ENCODE results near the gene MED26.
A peak's percentile ranks its signal among the peaks of the same experiment; 100 is the strongest.
"Not testable (repeated sequence)": the region's sequence is repeated elsewhere in the genome, so short reads cannot be mapped to it uniquely, and the experiment has no call there.

MED26 gene

DNA sequence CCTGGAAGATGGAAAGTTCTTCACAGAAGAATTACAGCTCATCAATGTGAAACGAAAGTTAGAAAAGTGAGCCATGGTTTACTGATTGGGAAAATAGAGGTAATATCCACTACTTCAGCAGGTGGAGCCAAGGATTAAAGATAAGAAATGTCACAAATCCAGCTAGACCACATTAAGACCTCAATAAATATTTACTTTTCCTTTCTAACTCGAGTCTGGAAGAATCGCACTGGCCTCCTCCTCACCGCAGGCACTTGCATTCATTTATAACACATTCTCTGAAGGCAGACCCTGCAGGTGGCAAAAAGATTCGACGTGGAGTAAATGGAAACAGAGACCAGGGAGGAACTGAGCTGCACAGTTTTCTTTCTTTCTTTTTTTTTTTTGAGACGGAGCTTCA lies 63.2 kb downstream of the MED26 start:
- intact Hi-C loops (cut with DNase I): no loop called here
- DNase-seq: no peak

DNA sequence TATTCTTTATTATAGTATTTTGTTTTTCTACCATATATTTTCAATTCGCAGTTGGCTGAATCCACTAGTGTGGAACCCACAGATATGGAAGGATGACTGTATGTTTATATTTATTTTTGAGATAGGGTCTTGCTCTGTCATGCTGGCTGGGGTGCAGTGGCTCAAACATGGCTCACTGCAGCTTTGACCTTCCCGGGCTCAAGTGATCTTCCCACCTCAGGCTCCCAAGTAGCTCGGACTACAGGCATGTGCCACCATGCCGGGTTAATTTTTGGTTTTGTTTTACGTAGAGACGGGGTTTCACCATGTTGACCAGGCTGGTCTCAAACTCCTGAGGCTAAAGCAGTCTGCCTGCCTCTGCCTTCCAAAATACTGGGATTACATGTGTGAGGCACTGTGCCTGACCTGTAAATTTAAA lies 65.4 kb downstream of the MED26 start:
- no peak for DNase-seq
- intact Hi-C loops (cut with DNase I): no loop called here

GRCh38 chr19:16561382-16561781 lies 66.6 kb downstream of the MED26 start:
- peak in 10 of 42 donors; percentile 23 to 61 (median 41) for DNase-seq
- intact Hi-C loops (cut with DNase I): no loop called here

DNA sequence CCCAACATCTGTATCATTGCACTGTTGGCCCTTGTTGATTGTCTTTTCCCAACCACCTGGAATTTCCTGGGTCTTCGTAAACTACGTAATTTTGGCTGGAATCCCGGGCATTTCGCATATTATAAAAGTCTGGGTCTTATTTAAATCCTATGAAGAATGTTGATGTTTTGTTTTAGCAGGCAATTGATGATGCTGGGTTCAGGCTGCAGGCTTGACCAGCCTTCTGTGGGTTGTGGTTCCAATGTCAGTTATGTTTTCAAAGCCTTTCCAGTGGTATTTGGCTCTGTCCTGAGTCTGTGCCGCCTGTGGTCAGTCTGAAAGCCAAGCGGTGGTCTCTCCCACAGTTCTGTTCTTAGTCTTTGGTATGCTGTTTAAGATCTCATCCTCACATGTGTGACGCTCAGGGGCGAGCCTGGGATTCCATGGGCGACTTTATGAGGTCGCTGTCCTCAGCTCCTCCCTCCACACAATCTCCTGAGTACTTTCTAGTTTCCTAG lies 68.2 kb downstream of the MED26 start:
- no peak for DNase-seq
- intact Hi-C loops (cut with DNase I): no loop called here

DNA sequence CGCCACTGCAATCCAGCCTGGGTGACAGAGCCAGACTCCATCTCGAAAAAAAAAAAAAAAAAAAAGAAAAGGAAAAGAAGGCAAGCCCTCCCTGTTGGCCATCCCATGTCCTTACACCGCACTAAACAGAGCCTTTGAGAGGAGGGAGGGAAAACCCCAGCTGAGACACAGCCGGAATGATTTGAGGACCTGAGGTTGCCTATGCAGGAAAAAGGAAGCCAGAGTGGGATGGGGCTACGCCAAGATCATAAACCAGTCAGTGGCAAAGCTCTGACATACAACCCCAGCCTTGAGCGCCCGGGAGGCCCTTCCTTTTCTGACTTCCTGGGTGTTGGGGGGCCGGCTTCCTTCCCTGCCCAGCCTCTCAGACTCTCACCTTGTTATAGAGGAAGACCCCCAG lies 73.2 kb downstream of the MED26 start:
- intact Hi-C loops (cut with DNase I): no loop called here
- DNase-seq: no peak

DNA sequence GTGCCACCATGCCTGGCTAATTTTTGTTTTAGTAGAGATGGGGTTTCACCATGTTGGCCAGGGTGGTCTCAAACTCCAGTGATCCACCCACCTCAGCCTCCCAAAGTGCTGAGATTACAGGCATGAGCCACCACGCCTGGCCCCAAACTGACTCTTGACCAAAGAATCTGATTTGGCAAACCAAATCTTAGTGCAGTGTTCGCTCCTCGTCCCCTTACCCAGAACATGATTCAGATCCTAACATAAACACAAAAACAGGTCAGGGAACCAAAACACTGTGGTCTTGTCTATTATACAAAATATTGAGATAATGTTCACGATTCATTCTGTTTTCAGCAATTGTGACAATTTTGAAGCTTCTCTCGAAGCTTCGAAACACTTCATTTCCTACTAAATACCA lies 76.1 kb downstream of the MED26 start:
- DNase-seq; intact Hi-C loops (cut with DNase I): not testable (repeated sequence)

DNA sequence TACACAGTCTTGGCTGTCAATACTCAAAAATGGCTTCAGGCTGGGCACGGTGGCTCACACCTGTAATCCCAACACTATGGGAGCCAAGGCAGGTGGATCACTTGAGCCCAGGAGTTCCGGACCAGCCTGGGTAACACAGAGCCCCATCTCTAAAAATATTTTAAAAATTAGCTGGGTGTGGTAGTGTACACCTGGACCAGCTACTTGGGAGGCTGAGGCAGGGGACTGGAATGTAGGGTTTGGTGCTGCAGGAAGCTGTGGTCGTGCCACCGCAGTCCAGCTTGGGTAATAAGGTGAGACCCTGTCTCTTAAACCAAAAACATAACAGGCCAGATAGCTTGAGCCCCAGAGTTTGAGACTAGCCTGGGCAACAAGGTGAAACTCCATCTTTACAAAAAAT lies 79.0 kb downstream of the MED26 start:
- DNase-seq: no peak
- intact Hi-C loops (cut with DNase I): no loop called here

GRCh38 chr19:16544473-16545231 lies 83.4 kb downstream of the MED26 start:
- no peak for DNase-seq
- intact Hi-C loops (cut with DNase I): loop anchor here (5.0 kb wide), 1 partner anchor 72 kb away; the partner anchor contains the start of gene EPS15L1

DNA sequence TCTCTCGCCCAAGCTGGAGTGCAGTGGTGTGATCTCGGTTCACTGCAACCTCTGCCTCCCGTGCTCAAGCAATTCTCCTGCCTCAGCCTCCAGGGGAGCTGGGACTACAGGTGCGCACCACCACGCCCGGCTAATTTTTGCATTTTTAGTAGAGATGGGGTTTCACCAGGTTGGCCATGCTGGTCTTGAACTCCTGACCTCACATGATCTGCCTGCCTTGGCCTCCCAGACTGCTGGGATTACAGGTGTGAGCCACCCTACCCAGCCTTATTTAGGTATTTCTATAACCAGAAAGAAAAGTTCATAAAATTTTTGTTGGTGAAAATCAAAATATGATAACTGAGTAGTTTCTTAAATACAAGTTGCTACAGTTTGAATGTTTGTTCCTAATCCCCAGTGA lies 84.3 kb downstream of the MED26 start:
- intact Hi-C loops (cut with DNase I): loop anchor here (2.0 to 5.0 kb wide), 2 partner anchors 29 to 71 kb away; partner anchors contain the start of genes EPS15L1 and SLC35E1
- not testable (repeated sequence) for DNase-seq

- intact Hi-C loops (cut with DNase I): loop anchor here (2.0 to 5.0 kb wide), 2 partner anchors 30 to 71 kb away; partner anchors contain the start of genes EPS15L1 and SLC35E1
- no peak for DNase-seq
These were observed 85.0 kb downstream of the MED26 start for GRCh38 chr19:16542910-16543472.

DNA sequence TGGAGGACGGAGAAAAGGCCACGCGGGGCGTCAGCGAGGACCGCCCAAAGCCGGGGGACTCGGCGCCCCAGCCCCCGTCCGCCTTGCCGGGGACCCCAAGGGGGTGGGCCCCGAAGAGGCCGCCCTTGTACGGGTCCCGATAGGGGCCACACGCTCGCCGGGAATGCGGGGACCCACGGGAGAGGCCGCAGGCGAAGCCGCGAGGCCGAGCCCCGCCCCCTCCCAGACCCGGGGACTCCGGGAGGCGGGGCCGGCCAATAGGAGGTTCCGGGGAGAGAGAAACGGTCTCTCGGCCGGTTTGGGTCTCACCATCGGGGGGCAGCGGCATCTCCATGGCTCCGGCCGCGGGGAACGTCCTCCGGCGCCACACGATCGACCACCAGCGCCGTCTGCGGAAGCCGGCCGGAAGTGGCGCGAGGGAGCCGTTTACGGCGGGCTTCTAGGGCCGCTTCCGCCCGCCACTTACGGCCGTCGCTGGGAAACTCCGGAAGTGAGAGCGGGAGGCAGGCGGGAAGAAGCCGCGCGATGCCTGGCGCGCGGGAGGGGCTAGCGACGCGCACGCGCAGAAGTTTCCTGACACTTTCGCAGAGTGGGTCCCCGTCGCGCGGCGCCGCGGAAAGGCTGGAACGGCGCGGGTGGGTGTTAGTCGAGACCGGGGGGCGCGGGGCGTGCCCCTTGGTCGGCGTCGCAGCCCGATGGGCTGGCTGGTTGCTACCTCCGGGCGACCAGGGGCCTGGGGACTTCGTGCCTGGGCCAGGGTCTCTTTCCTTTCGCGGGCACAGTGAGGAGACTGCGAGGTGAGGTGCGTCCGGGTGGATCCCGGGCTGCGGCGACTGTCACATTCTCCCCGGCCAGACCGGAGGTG lies 85.7 kb downstream of the MED26 start, which contains the start of gene CHERP:
Gene CHERP (minus strand): TSS at position 393 of the 865 bp plus-strand sequence. CDS start 59 bp downstream, at position 334.
- intact Hi-C loops (cut with DNase I): loop anchor here (2.0 to 5.0 kb wide), 2 partner anchors 31 to 70 kb away; partner anchors contain the start of genes EPS15L1 and SLC35E1
- DNase-seq: peak; percentile 82 to 97 (median 95)

- intact Hi-C loops (cut with DNase I): loop anchor here (2.0 to 5.0 kb wide), 2 partner anchors 31 to 69 kb away; partner anchors contain the start of genes EPS15L1 and SLC35E1
- peak in 2 of 42 donors; percentile 13 to 17 for DNase-seq
These were observed 86.4 kb downstream of the MED26 start for GRCh38 chr19:16541526-16542044.

GRCh38 chr19:16540948-16541347 lies 87.1 kb downstream of the MED26 start:
- intact Hi-C loops (cut with DNase I): loop anchor here (5.0 kb wide), 1 partner anchor 69 kb away; the partner anchor contains the start of gene EPS15L1
- no peak for DNase-seq

GRCh38 chr19:16537111-16537510 lies 90.9 kb downstream of the MED26 start:
- intact Hi-C loops (cut with DNase I): no loop called here
- DNase-seq: no peak

- no peak for DNase-seq
- intact Hi-C loops (cut with DNase I): no loop called here
These were observed 91.9 kb downstream of the MED26 start for GRCh38 chr19:16536130-16536529.

DNA sequence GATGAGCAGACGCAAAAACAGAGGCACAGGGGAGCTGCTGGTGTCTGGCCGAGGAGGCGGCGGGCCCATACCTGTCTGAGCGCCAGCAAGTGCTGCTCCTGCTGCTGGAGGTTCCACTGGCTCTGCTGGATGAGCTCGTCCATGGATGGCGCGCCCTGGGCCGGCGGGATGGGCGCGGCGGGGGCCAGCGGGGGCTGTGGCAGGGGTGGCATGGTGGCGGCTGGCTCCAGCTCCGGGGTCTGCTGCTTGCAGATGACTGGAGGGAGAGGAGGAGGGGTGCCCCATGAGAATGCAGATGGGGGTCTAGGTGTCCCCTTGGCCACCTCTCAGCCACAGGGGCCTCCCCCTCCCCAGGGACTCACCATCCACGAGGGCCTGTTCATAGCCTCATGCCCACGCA lies 92.6 kb downstream of the MED26 start:
- intact Hi-C loops (cut with DNase I): no loop called here
- no peak for DNase-seq

GRCh38 chr19:16532440-16533234 lies 95.4 kb downstream of the MED26 start:
- no peak for DNase-seq
- intact Hi-C loops (cut with DNase I): no loop called here

GRCh38 chr19:16531380-16531669 lies 96.7 kb downstream of the MED26 start:
- DNase-seq: no peak
- intact Hi-C loops (cut with DNase I): no loop called here

All from head of caudate nucleus (tissue), 42 donors.